Neuron (in vitro differentiated cells): ENCODE data around the gene PSMA5.
"Not testable (repeated sequence)": the region's sequence is repeated elsewhere in the genome, so short reads cannot be mapped to it uniquely, and the experiment has no call there.

ENCODE experiments used
- H2AFZ ChIP-seq: one replicate; pipeline ENCODE4 v1.6.1; 2013; ENCODE audit warnings: low read depth, mild to moderate bottlenecking, inconsistent platforms, low read length, moderate library complexity
- H3K27me3 ChIP-seq: one replicate; pipeline ENCODE4 v1.6.1; 2013; ENCODE audit warnings: low read length; ENCODE audit not compliant: insufficient read depth
- H3K36me3 ChIP-seq: one replicate; pipeline ENCODE4 v1.6.1; 2013; ENCODE audit warnings: low read length; ENCODE audit not compliant: insufficient read depth
- H3K4me1 ChIP-seq: one replicate; pipeline ENCODE4 v1.6.1; 2013; ENCODE audit warnings: low read length; ENCODE audit not compliant: insufficient read depth
- H3K4me3 ChIP-seq: 2 replicates; pipeline ENCODE4 v1.5.1; 2013; ENCODE audit warnings: mild to moderate bottlenecking, low read length, moderate library complexity
- H3K9me3 ChIP-seq: one replicate; pipeline ENCODE4 v1.6.1; 2013; ENCODE audit warnings: low read length

The PSMA5 gene

DNA sequence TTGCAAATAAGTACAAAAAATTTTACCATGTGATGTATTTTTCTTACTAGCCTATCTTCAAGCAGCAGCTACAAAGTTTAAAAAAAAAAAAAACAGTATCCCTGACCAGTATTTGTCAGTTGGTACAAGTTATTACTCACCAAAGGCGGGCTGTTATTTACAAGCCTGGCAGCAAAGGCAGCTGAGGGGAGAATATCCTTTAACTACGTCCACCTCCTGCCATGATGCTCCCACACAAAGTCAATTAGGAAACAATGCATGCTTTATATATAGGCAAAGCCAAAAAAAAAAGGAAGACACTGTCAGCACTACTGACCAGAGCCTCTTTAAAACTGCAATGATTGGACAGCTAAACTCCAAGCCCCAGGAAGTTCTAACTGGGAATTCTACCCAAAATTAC lies 13.7 kb downstream of the PSMA5 start:
- peaks cover 88% of the 10 kb centered on the region for H3K36me3 ChIP-seq
- no peaks in the 10 kb centered on the region for H3K9me3 ChIP-seq
- no peak overlapping the region for H2AFZ ChIP-seq
- no peaks in the 10 kb centered on the region for H3K4me1 ChIP-seq
- H3K4me3 ChIP-seq: no peak overlapping the region
- no peaks in the 10 kb centered on the region for H3K27me3 ChIP-seq

DNA sequence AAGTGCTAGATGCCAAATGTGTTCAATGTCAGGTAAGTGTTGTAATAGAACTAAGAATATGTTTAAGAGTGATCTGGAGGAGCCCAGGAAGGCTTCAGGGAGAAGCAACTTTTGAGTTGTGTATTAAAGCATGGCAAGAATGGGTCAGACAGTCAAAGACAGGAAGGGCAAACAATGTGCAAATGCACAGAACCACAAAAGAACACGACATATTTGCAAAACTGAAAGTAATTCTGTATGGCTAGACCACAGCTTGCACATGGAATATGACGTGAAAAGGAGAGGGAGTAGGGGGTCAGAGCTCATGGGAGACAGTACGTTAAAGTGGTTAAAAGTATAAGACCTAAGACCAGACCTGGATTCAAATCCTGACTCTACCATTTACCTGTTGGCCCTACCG lies 21.4 kb downstream of the PSMA5 start:
- peaks cover 53% of the 10 kb centered on the region for H3K36me3 ChIP-seq
- peaks cover 2% of the 10 kb centered on the region for H3K9me3 ChIP-seq
- no peak overlapping the region for H2AFZ ChIP-seq
- no peaks in the 10 kb centered on the region for H3K4me1 ChIP-seq
- no peak overlapping the region for H3K4me3 ChIP-seq
- H3K27me3 ChIP-seq: no peaks in the 10 kb centered on the region

DNA sequence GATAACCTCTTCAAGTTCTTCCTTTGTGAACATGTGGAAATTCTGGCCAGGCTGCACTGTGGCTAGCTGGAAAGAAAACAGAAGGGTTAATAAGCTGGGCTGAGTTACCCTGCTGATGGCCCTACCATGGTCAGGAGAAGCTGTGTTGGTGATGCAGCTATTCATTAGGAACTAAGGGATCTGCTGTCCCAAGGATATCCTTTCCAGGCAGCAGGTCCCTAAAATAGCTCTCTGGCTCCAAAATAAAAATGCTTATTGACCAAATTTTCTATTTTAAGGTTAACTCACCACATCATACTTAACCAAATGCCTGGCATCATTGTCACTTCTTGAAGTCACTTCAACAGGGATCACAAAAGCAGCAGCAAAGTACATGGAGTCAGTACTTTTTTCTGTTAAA lies 24.2 kb downstream of the PSMA5 start:
- H3K36me3 ChIP-seq: peaks cover 28% of the 10 kb centered on the region
- no peaks in the 10 kb centered on the region for H3K27me3 ChIP-seq
- H2AFZ ChIP-seq: no peak overlapping the region

DNA sequence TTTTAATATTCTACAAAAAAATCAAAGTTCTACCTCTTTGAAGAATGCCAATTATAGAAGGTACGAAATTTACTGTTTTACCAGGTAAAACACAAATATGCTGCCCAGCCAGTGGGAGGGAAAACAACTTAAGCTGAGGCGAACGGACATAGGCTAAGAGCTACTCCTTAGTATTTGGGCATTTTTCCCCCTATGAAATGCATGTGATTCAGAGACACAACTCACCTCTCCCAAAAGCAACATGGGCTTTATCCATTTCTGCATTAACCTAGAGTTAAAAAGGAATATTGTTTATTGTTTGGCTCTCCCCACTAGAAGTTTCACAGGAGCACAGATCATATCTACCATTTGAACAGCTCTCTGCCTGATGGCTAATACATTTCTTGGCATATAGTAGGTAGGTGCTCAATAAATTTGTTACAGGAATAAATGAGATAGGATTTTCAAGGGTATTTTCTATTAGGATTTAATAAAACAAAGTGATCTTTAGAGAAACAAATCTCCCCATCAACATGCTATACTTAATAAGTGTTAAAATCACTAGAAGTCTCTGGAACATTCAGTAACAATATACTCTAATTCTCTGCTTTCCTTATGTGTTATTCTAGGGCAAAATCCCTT lies 26.1 kb downstream of the PSMA5 start:
- H3K4me3 ChIP-seq: no peak overlapping the region
- H3K36me3 ChIP-seq: peaks cover 21% of the 10 kb centered on the region

More for the DNA sequence above, 24.2 kb downstream of the PSMA5 start:
- H3K4me3 ChIP-seq: no peak overlapping the region
- H3K9me3 ChIP-seq: peaks cover 2% of the 10 kb centered on the region
- H3K4me1 ChIP-seq: peaks cover 12% of the 10 kb centered on the region

DNA sequence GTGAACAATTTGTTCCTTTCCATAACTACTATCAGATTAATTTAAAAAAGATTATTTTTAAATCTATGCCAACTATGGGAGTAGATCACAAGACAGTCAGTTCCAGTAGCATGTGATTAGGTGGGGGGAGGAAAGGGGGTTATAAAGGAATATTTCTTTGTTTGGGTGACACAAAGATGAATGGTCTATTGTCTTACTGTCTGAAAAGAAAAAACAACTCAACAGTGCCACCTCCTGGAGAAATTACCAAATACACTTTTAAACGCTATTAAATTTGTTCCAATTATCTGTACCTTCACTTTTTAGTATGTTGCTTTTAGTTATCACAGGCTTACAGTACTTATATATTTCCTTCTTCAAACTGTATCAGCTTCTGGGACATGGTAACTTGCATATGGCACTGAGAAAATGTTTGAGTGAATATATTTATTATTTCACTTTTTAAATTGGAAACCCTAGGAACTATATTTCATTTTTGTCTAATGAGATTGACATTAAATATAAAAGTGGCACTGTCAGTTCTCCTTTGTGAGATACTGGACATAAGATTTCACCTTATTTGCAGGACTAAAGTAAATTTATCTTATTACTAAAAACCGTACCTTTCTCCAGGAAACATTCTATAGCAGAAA lies 26.8 kb downstream of the PSMA5 start:
- Histone ChIP-seq H3K4me3 (no peak overlapping the region), H3K9me3 (no peaks in the 10 kb centered on the region), H3K27me3 (no peaks in the 10 kb centered on the region), H3K36me3 (peaks cover 16% of the 10 kb centered on the region), H3K4me1 (peaks cover 31% of the 10 kb centered on the region), H2AFZ (no peak overlapping the region)

More for the DNA sequence above, 26.1 kb downstream of the PSMA5 start:
- Histone ChIP-seq H3K4me1 (peaks cover 25% of the 10 kb centered on the region), H3K27me3 (no peaks in the 10 kb centered on the region), H2AFZ (no peak overlapping the region), H3K9me3 (peaks cover 2% of the 10 kb centered on the region)

DNA sequence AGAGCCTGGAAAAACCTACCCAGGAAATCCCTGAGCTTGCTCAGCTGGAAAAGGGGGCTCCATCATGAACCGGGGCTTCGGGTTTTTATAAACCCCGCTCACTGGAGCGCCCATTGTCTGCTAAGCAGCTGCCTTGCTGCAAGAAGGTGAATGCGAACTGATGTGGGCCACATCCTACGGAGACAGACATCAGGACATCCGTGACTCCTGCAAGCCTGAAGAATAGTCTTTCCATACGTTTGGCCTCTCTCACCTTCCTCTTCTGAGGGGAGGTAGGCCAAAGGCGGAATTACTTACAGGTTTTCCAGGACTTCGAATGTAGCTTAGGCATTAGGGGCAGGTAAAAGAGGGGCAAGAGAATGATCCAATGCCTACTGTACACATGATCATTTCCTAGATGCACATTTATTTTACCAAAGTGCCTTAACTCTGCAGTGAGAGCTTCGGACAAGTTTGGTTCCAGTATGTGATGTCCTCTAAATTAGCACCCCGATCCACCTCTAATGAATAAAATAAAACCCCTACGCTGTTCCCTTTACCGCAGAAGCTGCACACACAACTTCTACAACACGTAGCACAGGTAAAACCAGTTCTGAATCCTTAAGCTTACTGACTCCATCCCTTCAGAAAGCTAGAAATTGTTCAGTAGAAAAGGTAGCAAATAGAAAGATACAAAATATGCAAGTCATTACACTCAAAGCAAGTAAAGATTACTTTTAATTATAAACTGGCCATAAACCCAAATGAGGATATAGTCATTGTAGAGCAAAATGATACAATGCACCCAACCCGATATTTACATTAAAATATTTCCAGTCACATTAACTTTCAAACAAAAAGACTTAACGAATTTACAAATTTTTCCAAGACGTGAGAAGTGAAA lies 27.7 kb downstream of the PSMA5 start:
- peaks cover 13% of the 10 kb centered on the region for H3K36me3 ChIP-seq
- peak overlapping the region; percentile 57 for H2AFZ ChIP-seq
- H3K9me3 ChIP-seq: no peaks in the 10 kb centered on the region
- H3K27me3 ChIP-seq: no peaks in the 10 kb centered on the region
- peaks cover 38% of the 10 kb centered on the region for H3K4me1 ChIP-seq
- H3K4me3 ChIP-seq: peak overlapping the region; percentile 98

DNA sequence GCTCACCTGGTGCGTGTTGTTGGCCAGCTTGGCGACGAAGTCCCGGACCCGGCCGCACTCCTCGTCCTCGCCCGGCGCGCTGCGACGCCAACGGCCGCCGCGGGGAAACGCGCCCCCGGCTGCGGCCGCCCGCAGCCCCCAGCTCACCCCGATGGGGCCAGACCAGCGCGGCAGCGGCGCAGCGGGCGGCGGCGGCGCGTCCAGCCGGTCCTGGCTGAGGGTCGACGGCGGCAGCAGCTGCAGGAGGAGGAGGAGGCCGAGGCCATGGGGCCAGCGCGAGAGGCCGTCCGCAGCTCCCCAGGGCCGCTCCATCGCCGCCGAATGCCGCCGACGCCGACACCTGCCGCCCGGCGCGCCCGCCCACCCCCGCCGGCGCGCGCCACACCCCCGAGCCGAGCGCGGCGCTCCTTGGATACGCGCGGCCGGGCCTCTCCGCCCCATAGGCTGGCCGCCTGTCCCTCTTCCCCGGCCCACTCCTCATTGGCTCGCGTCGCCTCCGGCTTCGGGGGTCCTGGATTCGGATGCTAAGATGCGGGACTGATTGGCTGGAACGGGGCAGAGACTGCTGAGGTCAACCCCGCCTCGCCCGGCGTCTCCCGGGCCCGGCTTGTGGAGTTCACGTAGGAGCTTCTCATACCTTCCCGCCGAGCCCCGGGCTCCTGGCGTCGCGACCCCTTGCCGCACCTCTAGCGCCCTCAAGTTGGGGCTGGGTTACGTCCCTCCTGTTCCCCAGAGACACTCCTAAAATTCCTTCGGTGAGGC lies 28.5 kb downstream of the PSMA5 start, which contains the start of gene SORT1:
SORT1 (minus strand) TSS at position 338 of the 762 bp plus-strand sequence; CDS start at position 312, 26 bp downstream.
- Histone ChIP-seq H3K27me3 (no peaks in the 10 kb centered on the region), H3K9me3 (no peaks in the 10 kb centered on the region), H2AFZ (peak within 1 kb of the TSS; percentile 57), H3K4me1 (peaks cover 46% of the 10 kb centered on the region), H3K4me3 (peak within 1 kb of the TSS; percentile 98), H3K36me3 (peaks cover 10% of the 10 kb centered on the region)

DNA sequence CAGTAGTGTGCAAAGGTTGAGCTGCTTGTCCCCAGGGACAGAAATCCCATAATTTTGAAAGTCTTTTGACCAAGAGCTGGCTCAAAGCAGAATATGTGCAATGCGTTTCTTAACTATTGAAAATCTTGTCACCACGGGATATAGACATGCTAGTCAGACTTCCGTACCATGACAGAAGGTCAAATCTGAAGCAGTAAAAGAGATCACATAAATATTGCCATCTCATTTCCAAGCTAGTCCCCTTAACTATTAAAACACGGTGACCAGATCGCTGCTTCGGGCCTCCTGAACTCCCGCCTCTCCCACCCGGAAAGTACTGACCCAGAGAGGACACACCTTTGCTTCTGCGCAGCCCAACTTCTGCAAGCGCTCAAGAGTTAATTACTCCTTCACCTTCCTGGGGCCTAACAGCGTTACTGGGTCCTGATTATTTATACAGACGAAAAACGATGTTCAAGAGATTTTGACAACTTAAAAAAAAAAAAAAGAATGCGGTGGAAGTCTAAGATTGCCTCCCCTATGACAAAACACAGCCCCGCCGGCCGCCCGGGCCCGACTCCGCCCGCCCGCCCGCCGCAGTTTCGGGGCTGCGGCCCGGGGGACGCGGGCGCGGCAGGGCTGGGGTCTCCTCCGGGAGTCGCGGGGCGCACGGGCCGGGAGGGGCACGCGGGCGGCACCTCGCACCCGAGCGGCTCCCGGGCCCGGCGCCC lies 29.2 kb downstream of the PSMA5 start:
- H3K4me1 ChIP-seq: peaks cover 53% of the 10 kb centered on the region
- no peak overlapping the region for H2AFZ ChIP-seq

DNA sequence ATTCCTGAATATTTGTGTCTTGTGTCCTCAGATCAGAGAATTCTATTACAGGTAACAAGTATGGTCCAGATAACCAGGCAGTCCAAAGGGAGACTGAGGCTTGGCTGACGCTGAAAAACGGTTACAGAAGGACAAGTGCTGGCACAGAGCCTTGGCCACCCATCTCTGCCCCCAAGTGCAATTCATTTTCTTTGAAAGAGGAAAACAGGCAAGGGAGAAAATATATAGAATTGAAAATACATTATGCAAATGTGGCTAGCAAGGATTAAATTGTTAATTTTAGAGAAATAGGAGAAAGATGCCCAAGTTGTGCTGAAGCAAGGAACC lies 29.8 kb downstream of the PSMA5 start:
- H2AFZ ChIP-seq: no peak overlapping the region
- H3K36me3 ChIP-seq: peaks cover 6% of the 10 kb centered on the region
- H3K27me3 ChIP-seq: no peaks in the 10 kb centered on the region
- peak overlapping the region; percentile 98 for H3K4me3 ChIP-seq
- H3K4me1 ChIP-seq: peaks cover 59% of the 10 kb centered on the region
- no peaks in the 10 kb centered on the region for H3K9me3 ChIP-seq

More for the DNA sequence above, 29.2 kb downstream of the PSMA5 start:
- no peaks in the 10 kb centered on the region for H3K9me3 ChIP-seq
- H3K4me3 ChIP-seq: peak overlapping the region; percentile 98
- peaks cover 8% of the 10 kb centered on the region for H3K36me3 ChIP-seq
- no peaks in the 10 kb centered on the region for H3K27me3 ChIP-seq

DNA sequence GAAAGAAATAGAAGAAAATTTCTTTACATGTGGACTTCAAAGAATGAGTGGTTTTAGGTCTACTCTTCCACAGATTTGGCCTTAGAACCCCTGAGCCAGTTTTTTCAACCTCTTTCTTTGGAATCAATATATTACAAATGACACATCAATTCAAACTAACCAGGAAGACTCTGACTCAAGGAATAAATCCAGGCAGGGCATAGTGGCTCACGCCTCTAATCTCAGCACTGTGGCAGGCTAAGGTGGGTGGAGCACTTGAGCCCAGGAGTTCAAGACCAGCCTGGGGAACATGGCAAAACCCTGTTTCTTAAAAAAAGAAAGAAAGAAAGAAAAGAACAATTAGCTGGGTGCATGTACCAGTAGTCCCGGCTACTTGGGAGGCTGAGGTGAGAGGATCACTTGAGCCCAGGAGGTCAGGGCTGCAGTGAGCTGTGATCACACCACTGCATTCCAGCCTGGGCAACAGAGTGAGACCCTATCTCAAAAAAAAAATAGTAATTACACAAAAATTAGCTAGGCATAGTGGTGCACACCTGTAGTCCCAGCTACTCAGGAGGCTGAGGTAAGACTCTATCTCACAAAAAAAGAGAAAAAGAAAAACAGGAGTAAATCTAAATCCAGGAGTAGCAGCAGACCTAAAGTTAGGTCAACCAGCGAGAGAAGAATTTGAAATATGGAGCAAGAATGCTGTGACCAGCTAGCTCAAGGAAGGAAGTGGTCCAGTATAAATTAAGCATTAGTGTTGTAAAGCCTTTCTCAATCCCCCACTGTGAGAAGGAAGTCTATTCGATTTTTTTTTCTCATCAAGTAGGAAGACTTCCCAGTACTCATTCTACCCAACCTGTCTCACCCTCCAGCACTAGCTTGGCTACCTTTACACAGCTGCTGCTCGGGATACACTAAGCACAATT lies 30.4 kb downstream of the PSMA5 start:
- H3K9me3 ChIP-seq: no peaks in the 10 kb centered on the region

DNA sequence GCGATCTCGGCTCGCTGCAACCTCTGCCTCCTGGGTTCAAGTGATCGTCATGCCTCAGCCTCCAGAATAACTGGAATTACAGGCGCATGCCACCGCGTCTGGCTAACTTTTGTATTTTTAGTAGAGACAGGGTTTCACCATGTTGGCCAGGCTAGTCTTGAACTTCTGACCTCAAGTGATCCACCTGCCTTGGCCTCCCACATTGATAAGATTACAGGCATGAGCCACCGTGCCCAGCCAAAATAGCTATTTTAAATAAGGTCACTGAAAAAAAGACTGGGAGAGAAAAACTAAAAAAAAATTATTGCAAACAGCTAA lies 31.0 kb downstream of the PSMA5 start:
- H3K4me3 ChIP-seq, H3K9me3 ChIP-seq, H3K27me3 ChIP-seq, H2AFZ ChIP-seq: not testable (repeated sequence)
- peaks cover 66% of the 10 kb centered on the region for H3K4me1 ChIP-seq
- H3K36me3 ChIP-seq: peaks cover 11% of the 10 kb centered on the region

More for the DNA sequence above, 30.4 kb downstream of the PSMA5 start:
- Histone ChIP-seq H3K27me3 (no peaks in the 10 kb centered on the region), H3K4me3 (peak overlapping the region; percentile 98), H3K4me1 (peaks cover 65% of the 10 kb centered on the region), H3K36me3 (peaks cover 6% of the 10 kb centered on the region), H2AFZ (no peak overlapping the region)
